ENCODE results near the gene FEM1B. TPM values are rescaled to one million over a fixed set of nuclear protein-coding genes. Genes with fewer than 3 reads are reported as not detected.

FEM1B gene
- total RNA-seq, 1 experiment from 2014 or later: 41.5 TPM

DNA sequence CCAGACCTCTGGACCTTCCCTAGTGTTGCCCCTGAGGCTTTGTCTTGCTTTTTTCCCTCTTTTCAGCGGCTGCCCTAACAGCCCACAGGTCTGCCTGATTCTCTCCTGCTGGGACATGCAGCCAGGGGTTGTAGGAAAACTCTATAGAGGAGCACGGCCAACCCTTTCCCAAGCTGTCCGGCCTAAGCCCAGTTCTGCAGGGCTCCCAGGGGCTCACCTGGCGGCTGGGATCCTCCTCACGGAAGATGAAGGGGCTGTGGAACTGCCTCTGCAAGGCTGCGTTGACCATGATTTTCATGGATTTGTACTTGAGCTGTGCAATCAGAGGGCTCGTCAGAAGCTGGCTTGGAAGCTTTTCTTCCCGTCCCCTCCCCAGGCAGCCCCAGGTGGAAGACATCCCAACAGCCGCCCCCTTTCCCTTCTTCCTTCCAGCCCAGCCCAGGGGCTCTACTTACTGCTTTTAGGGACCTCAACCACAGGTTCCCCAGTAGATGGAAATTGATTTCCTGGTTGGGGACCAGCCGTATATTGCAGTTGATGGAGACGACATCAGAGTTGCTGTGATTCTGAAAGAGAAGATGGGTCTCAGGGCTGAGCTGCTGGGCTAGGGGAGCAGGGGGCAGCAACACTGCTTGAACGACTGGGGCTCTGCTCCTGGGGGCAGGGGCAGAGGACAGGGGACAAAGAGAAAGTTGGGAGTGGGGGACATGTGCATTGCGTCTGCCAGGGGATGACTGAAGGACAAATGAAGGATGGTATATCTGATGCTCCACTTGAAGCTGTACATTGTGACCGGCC, 29.8 kb downstream of the FEM1B start:
- no peak for DNase-seq (ENCODE audit: low read depth)

- DNase-seq (ENCODE audit: low read depth): no peak
These were observed 31.5 kb downstream of the FEM1B start for GRCh38 chr15:68309024-68309423.

GRCh38 chr15:68310178-68310803, 32.7 kb downstream of the FEM1B start:
- no peak for DNase-seq (ENCODE audit: low read depth)

- no peak for DNase-seq (ENCODE audit: low read depth)
These were observed 33.4 kb downstream of the FEM1B start for GRCh38 chr15:68310804-68311463.

GRCh38 chr15:68311464-68311835, 33.9 kb downstream of the FEM1B start:
- no peak for DNase-seq (ENCODE audit: low read depth)

GRCh38 chr15:68311859-68312557, 34.5 kb downstream of the FEM1B start:
- DNase-seq (ENCODE audit: low read depth): no peak

DNA sequence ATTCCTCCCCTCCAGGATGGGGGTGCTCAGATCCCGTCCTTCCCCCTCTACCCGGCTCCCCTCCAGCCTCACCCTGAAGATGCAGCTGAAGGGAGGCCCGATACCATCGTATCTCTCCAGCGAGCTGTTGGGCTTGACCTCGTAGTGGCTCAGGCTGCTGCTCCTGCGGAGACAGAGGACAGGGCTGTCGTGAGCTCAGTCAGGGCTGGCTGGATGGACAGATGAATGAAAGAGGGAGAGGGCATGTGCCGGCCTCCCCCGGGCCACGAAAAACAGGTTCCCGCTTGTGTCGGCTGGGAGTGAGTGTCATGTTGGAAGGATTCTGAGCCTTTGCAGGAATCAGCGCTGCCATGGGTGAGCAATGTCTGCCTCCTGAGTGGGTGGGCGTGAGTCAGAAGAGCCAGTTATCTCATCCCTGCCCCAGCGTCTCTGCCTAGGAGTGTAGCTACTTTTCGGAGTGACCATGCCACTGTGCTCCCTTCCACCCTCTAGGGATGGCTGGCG, 35.2 kb downstream of the FEM1B start:
- no peak for DNase-seq (ENCODE audit: low read depth)

- no peak for DNase-seq (ENCODE audit: low read depth)
These were observed 36.2 kb downstream of the FEM1B start for GRCh38 chr15:68313501-68314410.

DNA sequence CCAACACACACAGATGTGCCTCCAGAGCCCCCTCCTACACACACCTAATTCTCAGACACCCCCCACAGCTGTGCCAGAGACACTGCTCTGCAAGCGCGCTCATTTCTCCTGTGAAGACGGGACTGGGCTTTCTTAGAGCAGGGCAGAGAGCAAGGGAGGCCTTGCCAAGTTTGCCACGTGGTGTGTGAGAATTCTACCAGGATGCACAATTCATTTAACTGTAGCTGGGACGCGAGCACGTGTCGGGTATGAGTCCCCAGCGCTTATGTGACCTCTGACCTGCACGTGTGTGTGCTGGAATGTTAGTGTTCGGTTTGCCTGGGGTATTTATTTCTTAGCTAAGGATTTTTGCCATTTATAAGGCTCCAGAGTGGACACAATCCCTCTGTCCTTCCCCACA, 37.0 kb downstream of the FEM1B start:
- DNase-seq (ENCODE audit: low read depth): no peak

GRCh38 chr15:68315035-68315434, 37.5 kb downstream of the FEM1B start:
- DNase-seq (ENCODE audit: low read depth): no peak

DNA sequence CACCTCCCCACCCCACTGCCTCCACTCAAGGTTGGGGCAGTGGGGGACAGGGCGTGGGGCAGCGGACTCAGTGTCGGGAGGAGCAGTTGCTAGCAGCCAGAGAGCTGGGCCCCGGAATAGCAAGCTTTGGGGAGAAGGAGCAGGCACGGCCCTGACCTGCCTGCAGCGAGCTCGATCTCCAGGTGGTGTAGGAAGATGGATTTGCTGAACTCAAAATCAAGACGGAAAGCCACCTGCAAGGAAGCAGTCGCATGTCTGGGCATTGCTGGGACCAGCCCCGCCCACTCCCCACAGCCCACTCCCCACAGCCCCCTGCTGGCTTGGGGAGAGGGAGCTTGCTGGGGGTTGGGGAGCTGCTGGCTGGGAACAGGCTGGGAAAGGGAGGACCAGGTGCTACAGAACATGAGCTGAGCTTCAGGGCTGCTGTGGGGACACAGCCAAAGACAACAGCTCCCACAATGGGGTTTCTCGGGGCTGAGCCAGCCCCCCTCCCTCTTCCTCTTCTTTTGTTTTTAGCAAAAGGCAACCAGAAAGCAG, 38.0 kb downstream of the FEM1B start:
- DNase-seq (ENCODE audit: low read depth): no peak

- no peak for DNase-seq (ENCODE audit: low read depth)
These were observed 38.7 kb downstream of the FEM1B start for GRCh38 chr15:68316061-68316804.

GRCh38 chr15:68317281-68318007, 39.9 kb downstream of the FEM1B start:
- DNase-seq (ENCODE audit: low read depth): no peak

DNA sequence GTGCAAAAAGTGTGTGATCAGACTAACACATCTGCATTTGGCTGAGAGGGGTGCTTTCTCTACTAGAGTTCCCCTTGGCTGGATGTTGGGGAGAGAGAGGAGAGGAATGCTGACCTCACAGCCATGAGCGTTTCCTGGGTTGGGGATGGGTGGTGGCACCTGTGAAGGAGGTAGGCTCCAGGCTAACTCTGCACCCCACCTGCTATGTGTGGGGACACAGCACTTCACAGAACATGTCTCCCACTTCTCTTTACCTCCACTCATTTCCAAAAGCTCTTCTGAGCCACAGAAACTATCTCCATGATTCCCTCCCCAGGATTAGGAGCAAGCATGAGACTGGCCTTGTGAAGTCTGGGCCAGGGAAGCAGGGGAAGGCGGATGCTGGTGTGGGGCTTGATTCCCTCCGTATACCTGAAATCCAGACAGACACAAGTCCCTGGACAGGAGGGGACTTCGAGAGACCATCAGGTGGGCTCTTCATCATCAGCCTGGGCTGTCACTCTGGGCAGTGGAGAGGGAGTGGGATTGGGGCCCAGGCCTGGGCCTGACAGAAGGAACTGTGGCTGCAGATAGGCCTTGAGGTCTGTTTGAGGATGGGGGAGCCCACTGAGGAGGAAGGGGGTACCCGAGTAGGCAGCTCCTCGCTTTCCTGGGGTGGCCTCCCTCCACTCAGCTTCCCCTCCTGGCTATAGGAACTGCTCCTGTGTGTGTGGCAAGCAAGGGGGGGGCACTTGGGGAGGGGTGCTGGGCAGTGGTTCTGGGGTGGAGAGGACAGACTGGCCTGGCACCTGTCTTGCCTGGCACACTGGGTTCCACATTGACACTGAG, 40.7 kb downstream of the FEM1B start:
- no peak for DNase-seq (ENCODE audit: low read depth)

DNA sequence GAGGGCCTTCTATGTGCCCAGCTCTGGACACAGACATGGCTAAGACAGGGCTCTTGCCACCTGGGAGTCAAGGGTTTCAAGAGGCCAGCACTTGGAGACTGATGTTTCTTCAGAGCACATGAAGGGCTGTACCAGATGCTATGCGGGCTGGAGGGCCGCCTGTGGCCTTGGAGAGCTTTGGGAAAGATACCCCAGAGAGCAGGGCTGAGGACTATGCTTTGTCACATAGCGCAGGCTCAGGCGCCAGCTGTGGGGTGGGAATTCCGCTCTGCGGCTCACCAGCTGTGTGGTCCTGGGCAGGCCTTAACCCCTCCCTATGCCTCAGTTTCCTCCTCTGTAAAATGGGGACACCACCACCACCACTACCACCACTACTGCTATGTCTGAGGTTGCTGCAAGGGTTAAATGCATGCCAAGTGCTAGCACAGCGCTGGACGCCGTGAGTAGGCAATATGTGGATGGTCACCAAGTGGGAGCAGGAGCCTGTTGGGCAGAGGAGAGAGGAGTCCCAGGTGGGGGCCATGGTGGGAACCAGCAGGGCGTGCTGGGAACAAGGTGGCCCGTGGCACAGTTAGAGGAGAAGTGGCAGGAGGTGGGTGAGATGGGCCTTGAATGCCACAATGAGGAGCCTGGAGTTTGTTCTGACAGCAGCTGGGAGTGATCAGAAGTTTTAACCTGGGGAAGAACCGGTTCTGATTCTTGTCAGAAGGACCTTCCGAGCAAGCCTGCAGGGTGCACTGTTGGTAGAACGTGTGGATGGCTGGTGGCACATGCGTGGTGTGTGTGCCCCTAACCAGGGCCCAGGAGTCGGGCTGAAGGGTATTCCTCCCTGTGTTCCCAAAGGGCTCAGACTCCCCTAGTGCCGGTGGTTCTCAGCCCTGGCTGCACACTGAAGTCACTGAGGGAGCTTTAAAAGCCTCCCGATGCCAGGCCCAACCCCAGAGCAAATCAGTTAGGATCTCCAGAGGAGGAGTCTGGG, 41.7 kb downstream of the FEM1B start:
- DNase-seq (ENCODE audit: low read depth): no peak

DNA sequence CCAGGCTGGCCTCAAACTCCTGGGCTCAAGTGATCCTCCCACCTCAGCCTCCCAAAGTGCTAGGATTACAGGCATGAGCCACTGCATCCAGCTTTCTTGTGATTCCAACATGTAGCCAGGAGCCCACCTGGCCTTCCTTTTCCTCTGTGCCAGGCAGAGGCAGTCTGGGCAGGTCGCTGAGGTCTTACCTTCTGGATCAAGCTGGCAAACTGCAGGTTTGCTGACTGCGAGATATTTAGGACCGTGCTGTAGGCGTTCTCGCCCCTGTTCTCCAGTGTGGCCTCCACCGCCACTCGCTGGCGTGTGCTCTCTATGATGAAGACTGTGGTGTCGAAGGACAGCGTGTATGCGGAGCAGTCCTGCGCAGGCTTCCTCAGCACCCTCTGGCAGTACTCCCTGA, 42.5 kb downstream of the FEM1B start:
- no peak for DNase-seq (ENCODE audit: low read depth)

- no peak for DNase-seq (ENCODE audit: low read depth)
These were observed 43.7 kb downstream of the FEM1B start for GRCh38 chr15:68321229-68321628.

Measured in RPMI7951 (cell line).